Measurements from ENCODE around the gene ATRAID. TPM values are rescaled to one million over a fixed set of nuclear protein-coding genes. Genes with fewer than 3 reads are reported as not detected.

The ATRAID gene
- total RNA-seq, 1 experiment from 2014 or later = 92.8 TPM

- H3F3A ChIP-seq (ENCODE audit: insufficient read depth, low read depth) = no peaks in the 10 kb centered on the region
- TF ChIP-seq EZH2 (IDR thresholded peaks at IDR 0.05; ENCODE audit: low read depth) = no peak
- TF ChIP-seq CTCF (conservative IDR thresholded peaks at IDR 0.05) = no peak
- no peak overlapping the region for H3K4me2 ChIP-seq
- no peaks in the 10 kb centered on the region for H4K20me1 ChIP-seq (ENCODE audit: insufficient read depth)
- CTCF ChIA-PET = no interaction called here
- H3K4me3 ChIP-seq = no peak overlapping the region
- H3K4me1 ChIP-seq (replicated peaks; ENCODE audit: insufficient read depth) = no peaks in the 10 kb centered on the region
- peaks cover 17% of the 10 kb centered on the region; the same call in 1 of the 2 replicates for H3K27me3 ChIP-seq (ENCODE audit: insufficient read depth, low read depth)
- H2AFZ ChIP-seq = no peak overlapping the region
- no peaks in the 10 kb centered on the region for H3K9me3 ChIP-seq (ENCODE audit: insufficient read depth, low read depth)
- H3K27ac ChIP-seq = no peak overlapping the region
- no peaks in the 10 kb centered on the region for H3K9me2 ChIP-seq (ENCODE audit: insufficient read depth)
- no peaks in the 10 kb centered on the region for H3K79me2 ChIP-seq (ENCODE audit: low read depth)
- intact Hi-C loops (cut with micrococcal nuclease; ENCODE audit: unreplicated experiment) = no loop called here
- BruUV-seq (replicated peaks) = no TSS peak
- DNase-seq = no peak
- no peaks in the 10 kb centered on the region for H3K36me3 ChIP-seq (ENCODE audit: low read depth)
- POLR2A ChIA-PET (ENCODE audit: unreplicated experiment) = no interaction called here
Measured at GRCh38 chr2:27178469-27178868, 33.4 kb upstream of the ATRAID start.

- intact Hi-C loops (cut with micrococcal nuclease; ENCODE audit: unreplicated experiment) = no loop called here
- BruUV-seq (replicated peaks) = no TSS peak
Measured at GRCh38 chr2:27179344-27180000, 32.4 kb upstream of the ATRAID start.

GRCh38 chr2:27182346-27182745 is 29.5 kb upstream of the ATRAID start:
- H3K9me3 ChIP-seq (ENCODE audit: insufficient read depth, low read depth) = no peaks in the 10 kb centered on the region
- H3K79me2 ChIP-seq (ENCODE audit: low read depth) = no peaks in the 10 kb centered on the region
- H3K36me3 ChIP-seq (ENCODE audit: low read depth) = no peaks in the 10 kb centered on the region
- H3K4me2 ChIP-seq = no peak overlapping the region
- no peak for DNase-seq
- H3K9me2 ChIP-seq (ENCODE audit: insufficient read depth) = no peaks in the 10 kb centered on the region
- TF ChIP-seq CTCF (conservative IDR thresholded peaks at IDR 0.05) (no peak), EZH2 (IDR thresholded peaks at IDR 0.05; ENCODE audit: low read depth) (no peak)
- H3K27me3 ChIP-seq (ENCODE audit: insufficient read depth, low read depth) = no peaks in the 10 kb centered on the region; the same call in 1 of the 2 replicates
- no peaks in the 10 kb centered on the region; the same call in 1 of the 2 replicates for H3F3A ChIP-seq (ENCODE audit: insufficient read depth, low read depth)
- H3K4me3 ChIP-seq = no peak overlapping the region
- H4K20me1 ChIP-seq (ENCODE audit: insufficient read depth) = no peaks in the 10 kb centered on the region
- H3K27ac ChIP-seq = no peak overlapping the region
- peaks cover 9% of the 10 kb centered on the region; the same call in 1 of the 2 replicates for H3K4me1 ChIP-seq (replicated peaks; ENCODE audit: insufficient read depth)
- ChIA-PET POLR2A (ENCODE audit: unreplicated experiment) (no interaction called here), CTCF (no interaction called here)
- H2AFZ ChIP-seq = no peak overlapping the region
- intact Hi-C loops (cut with micrococcal nuclease; ENCODE audit: unreplicated experiment) = no loop called here
- no TSS peak for BruUV-seq (replicated peaks)

More at GRCh38 chr2:27179344-27180000, 32.4 kb upstream of the ATRAID start:
- H3K36me3 ChIP-seq (ENCODE audit: low read depth) = no peaks in the 10 kb centered on the region
- no peak overlapping the region for H3K27ac ChIP-seq
- H3K79me2 ChIP-seq (ENCODE audit: low read depth) = no peaks in the 10 kb centered on the region
- POLR2A ChIA-PET (ENCODE audit: unreplicated experiment) = no interaction called here
- H3K4me2 ChIP-seq = no peak overlapping the region
- peaks cover 9% of the 10 kb centered on the region; the same call in 1 of the 2 replicates for H3K27me3 ChIP-seq (ENCODE audit: insufficient read depth, low read depth)
- DNase-seq = no peak
- H4K20me1 ChIP-seq (ENCODE audit: insufficient read depth) = no peaks in the 10 kb centered on the region
- TF ChIP-seq EZH2 (IDR thresholded peaks at IDR 0.05; ENCODE audit: low read depth) = no peak
- no peak for TF ChIP-seq CTCF (conservative IDR thresholded peaks at IDR 0.05)
- no peak overlapping the region for H3K4me3 ChIP-seq
- no peaks in the 10 kb centered on the region for H3K9me3 ChIP-seq (ENCODE audit: insufficient read depth, low read depth)
- CTCF ChIA-PET = no interaction called here
- H3K9me2 ChIP-seq (ENCODE audit: insufficient read depth) = no peaks in the 10 kb centered on the region
- no peaks in the 10 kb centered on the region for H3F3A ChIP-seq (ENCODE audit: insufficient read depth, low read depth)
- no peaks in the 10 kb centered on the region for H3K4me1 ChIP-seq (replicated peaks; ENCODE audit: insufficient read depth)
- no peak overlapping the region for H2AFZ ChIP-seq

Measured in PC-9 (cell line).